ENCODE data around the gene AUTS2.

The AUTS2 gene

GRCh38 chr7:69708857-69709256 lies 110.6 kb downstream of the AUTS2 start:
- no peaks in the 10 kb centered on the region for H3K36me3 ChIP-seq (ENCODE audit: control insufficient read depth in 1 of 2, insufficient read depth in 2 of 2, low read length in 2 of 2)
- no peaks in the 10 kb centered on the region for H3K27me3 ChIP-seq (ENCODE audit: low read depth, low read length)
- peaks cover 0 to 13% of the 10 kb centered on the region in 2 donors for H3K4me1 ChIP-seq (ENCODE audit: control insufficient read depth in 1 of 2, insufficient read depth in 2 of 2, low read length in 2 of 2)
- H3K27ac ChIP-seq (ENCODE audit: low read length) = no peak overlapping the region
- no peak overlapping the region for H3K4me3 ChIP-seq (ENCODE audit: low read depth in 1 of 2, low read length in 2 of 2)
- H3K9me3 ChIP-seq (ENCODE audit: control insufficient read depth in 1 of 2, low read length in 2 of 2) = no peaks in the 10 kb centered on the region

- Histone ChIP-seq H3K4me3 (ENCODE audit: low read depth in 1 of 2, low read length in 2 of 2) (no peak overlapping the region), H3K4me1 (ENCODE audit: control insufficient read depth in 1 of 2, insufficient read depth in 2 of 2, low read length in 2 of 2) (peaks cover 0 to 10% of the 10 kb centered on the region in 2 donors), H3K36me3 (ENCODE audit: control insufficient read depth in 1 of 2, insufficient read depth in 2 of 2, low read length in 2 of 2) (no peaks in the 10 kb centered on the region), H3K27ac (ENCODE audit: low read length) (no peak overlapping the region), H3K9me3 (ENCODE audit: control insufficient read depth in 1 of 2, low read length in 2 of 2) (no peaks in the 10 kb centered on the region), H3K27me3 (ENCODE audit: low read depth, low read length) (no peaks in the 10 kb centered on the region)
Observed at GRCh38 chr7:69710768-69711438, 112.6 kb downstream of the AUTS2 start.

DNA sequence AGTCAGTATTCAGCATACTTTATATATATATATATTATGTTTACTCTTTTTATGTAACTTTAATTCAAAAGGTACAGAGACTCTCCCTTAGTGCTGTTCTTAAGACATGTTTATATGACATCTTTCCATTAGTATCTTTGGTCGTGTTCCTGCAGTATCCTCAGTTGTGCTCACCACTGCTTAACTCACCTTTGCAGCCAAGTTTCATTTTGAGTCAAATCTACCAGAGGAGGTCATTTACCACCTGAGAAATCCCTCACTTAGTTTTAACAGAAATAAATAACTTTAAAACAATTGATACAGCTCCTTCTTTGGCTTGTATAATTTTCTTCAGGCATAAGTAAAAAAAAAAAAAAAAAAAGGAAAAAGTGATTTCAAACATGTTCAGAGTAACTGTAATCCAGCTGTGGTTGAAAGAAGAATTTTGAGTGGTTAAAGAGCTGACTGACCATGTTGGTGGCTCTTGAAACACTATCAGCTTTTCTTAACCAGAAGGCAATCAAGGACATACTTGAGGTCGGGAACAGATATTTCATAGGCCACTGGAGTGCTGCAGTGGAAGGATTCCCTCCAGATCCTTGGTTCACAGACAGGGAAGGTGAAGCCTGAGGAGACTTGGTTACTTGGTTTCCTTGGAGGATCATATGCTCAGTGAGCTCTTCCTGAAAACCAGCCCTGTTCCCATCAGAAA lies 116.8 kb downstream of the AUTS2 start:
- Histone ChIP-seq H3K9me3 (ENCODE audit: control insufficient read depth in 1 of 2, low read length in 2 of 2) (no peaks in the 10 kb centered on the region), H3K4me1 (ENCODE audit: control insufficient read depth in 1 of 2, insufficient read depth in 2 of 2, low read length in 2 of 2) (no peaks in the 10 kb centered on the region), H3K4me3 (ENCODE audit: low read depth in 1 of 2, low read length in 2 of 2) (no peak overlapping the region), H3K36me3 (ENCODE audit: control insufficient read depth in 1 of 2, insufficient read depth in 2 of 2, low read length in 2 of 2) (no peaks in the 10 kb centered on the region), H3K27ac (ENCODE audit: low read length) (no peak overlapping the region), H3K27me3 (ENCODE audit: low read depth, low read length) (no peaks in the 10 kb centered on the region)

DNA sequence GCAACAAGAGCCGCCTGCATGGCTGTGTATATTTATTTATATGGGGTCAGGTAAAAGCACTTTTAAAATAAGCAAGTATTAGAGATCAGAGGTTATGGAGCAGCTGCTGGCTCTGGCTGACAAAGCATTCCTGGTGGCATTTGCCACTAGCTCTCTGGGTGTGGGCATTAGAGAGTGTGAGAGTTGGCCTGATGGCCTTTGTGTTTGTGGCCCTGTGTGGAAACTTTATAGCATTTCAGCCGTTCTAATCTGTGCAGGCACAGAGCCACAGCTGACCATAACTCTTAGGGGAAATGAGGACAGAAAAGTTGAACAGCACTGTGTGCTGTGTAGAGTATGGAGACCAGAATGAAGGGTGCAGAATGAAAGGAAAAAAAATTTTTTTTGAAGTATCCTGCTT lies 118.9 kb downstream of the AUTS2 start:
- Histone ChIP-seq H3K27me3 (ENCODE audit: low read depth, low read length) (no peaks in the 10 kb centered on the region), H3K36me3 (ENCODE audit: control insufficient read depth in 1 of 2, insufficient read depth in 2 of 2, low read length in 2 of 2) (no peaks in the 10 kb centered on the region), H3K27ac (ENCODE audit: low read length) (no peak overlapping the region), H3K9me3 (ENCODE audit: control insufficient read depth in 1 of 2, low read length in 2 of 2) (no peaks in the 10 kb centered on the region), H3K4me3 (ENCODE audit: low read depth in 1 of 2, low read length in 2 of 2) (no peak overlapping the region), H3K4me1 (ENCODE audit: control insufficient read depth in 1 of 2, insufficient read depth in 2 of 2, low read length in 2 of 2) (no peaks in the 10 kb centered on the region)

DNA sequence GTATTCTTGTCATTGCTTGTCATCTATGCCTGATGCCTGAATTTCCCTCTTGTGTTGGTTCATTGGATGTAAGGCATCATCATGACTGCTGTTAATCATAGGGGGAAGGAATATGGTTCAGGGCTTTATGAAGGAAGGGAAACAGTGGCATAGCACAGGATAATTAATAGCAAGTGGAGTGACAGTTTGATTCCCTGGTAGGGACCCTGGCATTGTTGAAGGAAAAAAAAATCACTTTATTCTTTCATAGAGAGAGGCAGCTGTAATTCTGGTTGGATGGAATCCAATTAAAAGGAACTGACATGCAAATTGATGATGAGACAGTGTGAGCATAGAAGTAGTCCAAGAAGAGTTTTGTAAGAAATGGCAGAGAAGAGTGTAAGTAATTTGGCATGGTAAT lies 121.4 kb downstream of the AUTS2 start:
- no peaks in the 10 kb centered on the region for H3K27me3 ChIP-seq (ENCODE audit: low read depth, low read length)
- H3K4me1 ChIP-seq (ENCODE audit: control insufficient read depth in 1 of 2, insufficient read depth in 2 of 2, low read length in 2 of 2) = no peaks in the 10 kb centered on the region
- H3K4me3 ChIP-seq (ENCODE audit: low read depth in 1 of 2, low read length in 2 of 2) = no peak overlapping the region
- H3K36me3 ChIP-seq (ENCODE audit: control insufficient read depth in 1 of 2, insufficient read depth in 2 of 2, low read length in 2 of 2) = no peaks in the 10 kb centered on the region
- H3K27ac ChIP-seq (ENCODE audit: low read length) = no peak overlapping the region
- no peaks in the 10 kb centered on the region for H3K9me3 ChIP-seq (ENCODE audit: control insufficient read depth in 1 of 2, low read length in 2 of 2)

DNA sequence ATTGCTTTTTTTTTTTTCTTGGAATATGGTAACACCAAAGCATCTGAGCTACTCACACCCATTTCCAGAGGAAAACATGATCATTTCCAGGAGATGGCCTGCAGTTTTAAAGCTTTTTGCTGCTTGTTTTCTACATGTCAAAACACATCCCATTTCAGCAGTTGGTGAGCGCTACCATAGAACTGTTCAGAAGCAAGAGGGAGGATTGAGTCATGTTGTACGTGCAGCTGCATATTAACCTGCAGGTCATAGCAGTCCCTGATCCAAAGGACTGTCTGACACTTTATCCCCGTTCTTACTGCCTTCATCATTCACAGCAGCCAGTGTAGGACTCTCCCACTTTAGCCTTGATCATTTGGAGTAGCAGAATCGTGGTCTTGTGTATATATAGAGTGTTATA lies 124.6 kb downstream of the AUTS2 start:
- H3K27me3 ChIP-seq (ENCODE audit: low read depth, low read length) = no peaks in the 10 kb centered on the region
- no peaks in the 10 kb centered on the region for H3K4me1 ChIP-seq (ENCODE audit: control insufficient read depth in 1 of 2, insufficient read depth in 2 of 2, low read length in 2 of 2)
- no peak overlapping the region for H3K4me3 ChIP-seq (ENCODE audit: low read depth in 1 of 2, low read length in 2 of 2)
- H3K36me3 ChIP-seq (ENCODE audit: control insufficient read depth in 1 of 2, insufficient read depth in 2 of 2, low read length in 2 of 2) = no peaks in the 10 kb centered on the region
- no peaks in the 10 kb centered on the region for H3K9me3 ChIP-seq (ENCODE audit: control insufficient read depth in 1 of 2, low read length in 2 of 2)
- H3K27ac ChIP-seq (ENCODE audit: low read length) = no peak overlapping the region

DNA sequence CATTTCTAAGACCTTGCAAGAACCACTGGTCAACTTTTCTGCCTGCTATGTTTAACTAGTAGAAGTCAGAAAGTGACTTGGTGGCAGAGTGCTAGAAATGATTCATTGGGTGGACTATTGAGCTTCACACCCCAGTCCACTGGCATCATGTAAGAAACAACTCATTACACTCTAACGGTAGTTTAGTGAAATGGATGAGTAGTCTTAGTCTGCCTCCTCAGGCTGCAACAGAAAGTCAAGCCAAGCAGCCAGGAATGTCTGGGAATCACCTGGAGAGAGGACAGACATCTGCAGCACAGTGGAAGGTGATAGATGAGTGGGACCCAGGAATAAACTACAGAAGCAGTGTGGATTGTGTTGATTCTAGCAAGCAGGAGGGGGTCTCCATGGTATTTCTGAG lies 125.4 kb downstream of the AUTS2 start:
- no peaks in the 10 kb centered on the region for H3K9me3 ChIP-seq (ENCODE audit: control insufficient read depth in 1 of 2, low read length in 2 of 2)
- H3K27me3 ChIP-seq (ENCODE audit: low read depth, low read length) = no peaks in the 10 kb centered on the region
- no peak overlapping the region for H3K4me3 ChIP-seq (ENCODE audit: low read depth in 1 of 2, low read length in 2 of 2)
- no peak overlapping the region for H3K27ac ChIP-seq (ENCODE audit: low read length)
- no peaks in the 10 kb centered on the region for H3K36me3 ChIP-seq (ENCODE audit: control insufficient read depth in 1 of 2, insufficient read depth in 2 of 2, low read length in 2 of 2)
- H3K4me1 ChIP-seq (ENCODE audit: control insufficient read depth in 1 of 2, insufficient read depth in 2 of 2, low read length in 2 of 2) = no peaks in the 10 kb centered on the region

DNA sequence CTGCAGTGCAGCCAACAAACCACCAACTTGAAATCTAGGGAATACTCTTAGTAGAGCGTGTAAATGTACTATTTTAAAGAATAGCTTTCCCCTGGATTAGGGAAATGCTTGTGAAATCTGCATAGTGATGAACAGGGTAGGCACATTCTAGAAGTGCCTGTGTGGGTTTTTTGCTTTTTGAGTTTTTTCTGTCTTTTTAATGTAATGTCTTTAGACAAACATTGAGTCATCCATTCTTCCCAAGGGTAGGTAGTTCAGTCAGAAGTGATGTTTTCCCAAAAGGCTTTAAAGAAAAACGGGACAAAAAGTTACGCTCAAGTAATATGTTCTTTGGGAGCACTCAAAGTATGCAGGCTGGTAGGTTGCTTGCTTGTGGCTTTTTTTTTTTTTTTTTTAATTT lies 130.0 kb downstream of the AUTS2 start:
- Histone ChIP-seq H3K27ac (ENCODE audit: low read length) (no peak overlapping the region), H3K4me3 (ENCODE audit: low read depth in 1 of 2, low read length in 2 of 2) (no peak overlapping the region), H3K36me3 (ENCODE audit: control insufficient read depth in 1 of 2, insufficient read depth in 2 of 2, low read length in 2 of 2) (no peaks in the 10 kb centered on the region), H3K9me3 (ENCODE audit: control insufficient read depth in 1 of 2, low read length in 2 of 2) (no peaks in the 10 kb centered on the region), H3K27me3 (ENCODE audit: low read depth, low read length) (no peaks in the 10 kb centered on the region), H3K4me1 (ENCODE audit: control insufficient read depth in 1 of 2, insufficient read depth in 2 of 2, low read length in 2 of 2) (peaks cover 0 to 8% of the 10 kb centered on the region in 2 donors)

GRCh38 chr7:69732203-69732602 lies 133.9 kb downstream of the AUTS2 start:
- H3K9me3 ChIP-seq (ENCODE audit: control insufficient read depth in 1 of 2, low read length in 2 of 2) = no peaks in the 10 kb centered on the region
- H3K36me3 ChIP-seq (ENCODE audit: control insufficient read depth in 1 of 2, insufficient read depth in 2 of 2, low read length in 2 of 2) = no peaks in the 10 kb centered on the region
- peaks cover 0 to 8% of the 10 kb centered on the region in 2 donors for H3K4me1 ChIP-seq (ENCODE audit: control insufficient read depth in 1 of 2, insufficient read depth in 2 of 2, low read length in 2 of 2)
- no peak overlapping the region for H3K4me3 ChIP-seq (ENCODE audit: low read depth in 1 of 2, low read length in 2 of 2)
- H3K27me3 ChIP-seq (ENCODE audit: low read depth, low read length) = no peaks in the 10 kb centered on the region
- no peak overlapping the region for H3K27ac ChIP-seq (ENCODE audit: low read length)

- Histone ChIP-seq H3K27me3 (ENCODE audit: low read depth, low read length) (no peaks in the 10 kb centered on the region), H3K36me3 (ENCODE audit: control insufficient read depth in 1 of 2, insufficient read depth in 2 of 2, low read length in 2 of 2) (no peaks in the 10 kb centered on the region), H3K27ac (ENCODE audit: low read length) (no peak overlapping the region), H3K4me3 (ENCODE audit: low read depth in 1 of 2, low read length in 2 of 2) (no peak overlapping the region), H3K4me1 (ENCODE audit: control insufficient read depth in 1 of 2, insufficient read depth in 2 of 2, low read length in 2 of 2) (peaks cover 0 to 35% of the 10 kb centered on the region in 2 donors), H3K9me3 (ENCODE audit: control insufficient read depth in 1 of 2, low read length in 2 of 2) (no peaks in the 10 kb centered on the region)
Observed at GRCh38 chr7:69735582-69735981, 137.3 kb downstream of the AUTS2 start.

DNA sequence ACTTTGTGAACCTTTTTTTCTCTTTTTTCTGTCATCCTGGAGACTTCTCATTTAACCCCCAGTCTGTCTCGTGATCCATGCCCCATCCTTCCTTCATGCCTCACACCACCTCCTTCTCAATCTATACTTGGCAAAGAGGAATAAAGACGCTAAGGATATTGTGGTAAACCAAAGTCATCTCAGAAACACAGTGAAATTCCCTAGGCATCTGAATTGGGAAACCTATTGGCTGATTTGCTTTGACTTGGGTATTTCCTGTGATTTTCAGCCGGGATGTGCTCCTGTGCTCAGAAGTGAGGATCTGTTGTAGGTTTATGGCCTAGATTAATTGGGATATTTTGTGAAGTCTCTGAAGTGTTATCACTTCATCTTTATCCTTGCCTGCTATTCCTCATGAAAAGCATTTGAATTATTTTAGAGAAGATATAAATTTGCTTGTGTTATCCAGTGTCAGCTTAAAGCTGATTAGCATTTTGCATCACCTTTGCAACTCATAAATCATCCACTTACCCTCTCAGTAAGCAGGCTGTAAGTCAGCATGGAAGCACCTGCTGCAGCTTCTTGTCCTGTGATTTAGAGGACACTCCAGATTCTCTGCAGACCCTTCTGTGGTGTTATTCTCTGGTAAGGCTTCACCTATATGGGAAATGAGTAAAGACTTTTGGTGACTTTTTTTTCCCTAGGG lies 138.0 kb downstream of the AUTS2 start:
- Histone ChIP-seq H3K4me3 (ENCODE audit: low read depth in 1 of 2, low read length in 2 of 2) (no peak overlapping the region), H3K9me3 (ENCODE audit: control insufficient read depth in 1 of 2, low read length in 2 of 2) (no peaks in the 10 kb centered on the region), H3K36me3 (ENCODE audit: control insufficient read depth in 1 of 2, insufficient read depth in 2 of 2, low read length in 2 of 2) (no peaks in the 10 kb centered on the region), H3K4me1 (ENCODE audit: control insufficient read depth in 1 of 2, insufficient read depth in 2 of 2, low read length in 2 of 2) (peaks cover 0 to 35% of the 10 kb centered on the region in 2 donors), H3K27me3 (ENCODE audit: low read depth, low read length) (no peaks in the 10 kb centered on the region), H3K27ac (ENCODE audit: low read length) (no peak overlapping the region)

Measured in muscle layer of duodenum (tissue), 2 donors.